Anterior cingulate cortex (tissue), 58 donors: ENCODE measurements around the gene NEU3.
"Not testable (repeated sequence)": the region's sequence is repeated elsewhere in the genome, so short reads cannot be mapped to it uniquely, and the experiment has no call there.

Source experiments
- DNase-seq, 58 donors: peaks; one replicate each; lab custom pipeline; 2025; lab: John Stamatoyannopoulos, UW

The NEU3 gene

DNA sequence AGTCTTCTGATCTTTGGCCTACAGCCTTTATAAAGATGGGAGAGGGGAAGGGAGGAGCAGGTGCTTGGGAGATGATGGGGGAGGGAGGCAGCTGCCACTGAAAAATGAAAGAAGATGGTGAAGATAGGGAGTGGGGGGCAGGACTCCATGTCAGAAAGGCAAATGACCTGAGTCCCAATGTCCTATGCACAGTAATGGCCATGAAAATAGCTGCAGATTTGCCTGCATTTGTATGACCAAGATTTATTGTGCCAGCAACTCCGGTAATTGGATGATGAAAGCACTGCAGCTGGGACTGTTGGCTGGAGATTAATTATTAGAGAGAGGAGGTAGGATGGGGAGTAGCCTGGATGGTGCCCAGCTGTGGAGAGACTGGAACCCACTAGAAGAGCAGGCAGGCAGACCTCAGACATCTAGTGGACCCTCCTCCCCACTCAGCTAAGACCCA lies 36.1 kb downstream of the NEU3 start:
- peak in 18 of 58 donors; percentile 5 to 65 (median 16) for DNase-seq

DNA sequence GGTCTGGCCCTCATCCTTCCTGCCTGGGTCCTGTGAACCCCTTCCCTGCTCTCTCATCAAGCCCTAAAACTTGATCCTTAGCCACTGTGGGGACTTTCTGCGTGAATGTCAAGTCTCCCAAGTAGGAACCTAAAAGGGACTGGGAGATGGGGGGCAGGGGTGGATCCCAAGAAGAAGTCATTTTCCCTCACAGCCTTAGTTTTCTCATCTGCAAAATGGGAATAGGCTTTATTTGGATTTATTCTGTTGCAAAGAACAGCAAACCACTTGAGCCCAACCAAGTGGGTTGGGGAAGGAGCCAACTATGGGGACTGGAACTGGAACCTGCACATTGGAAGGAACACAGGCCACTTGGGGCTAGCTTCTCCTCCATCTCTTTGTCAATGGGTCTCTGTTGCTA lies 36.8 kb downstream of the NEU3 start:
- DNase-seq: no peak

DNA sequence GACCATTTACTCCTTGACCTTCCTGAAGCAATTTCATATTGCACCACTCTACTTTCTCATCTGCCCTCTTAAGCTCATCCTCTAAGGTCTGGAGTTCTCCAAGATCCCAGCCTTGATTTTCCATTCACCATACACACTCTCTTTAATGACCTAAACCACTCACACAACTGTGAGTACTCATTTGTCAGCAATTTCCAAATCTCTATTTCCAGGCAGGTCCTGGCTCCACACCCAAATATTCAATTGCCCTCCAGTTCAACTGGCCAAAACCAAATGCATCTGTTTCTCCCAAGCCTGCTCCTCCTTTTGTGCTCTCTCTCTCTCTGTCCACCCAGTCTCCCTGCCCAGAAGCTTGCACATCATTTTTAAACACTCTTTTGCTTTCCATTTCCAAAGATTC lies 39.6 kb downstream of the NEU3 start:
- DNase-seq: no peak

- no peak for DNase-seq
Measured at GRCh38 chr11:75028724-75029123, 40.0 kb downstream of the NEU3 start.

- DNase-seq: no peak
Measured at GRCh38 chr11:75029836-75030631, 41.3 kb downstream of the NEU3 start.

DNA sequence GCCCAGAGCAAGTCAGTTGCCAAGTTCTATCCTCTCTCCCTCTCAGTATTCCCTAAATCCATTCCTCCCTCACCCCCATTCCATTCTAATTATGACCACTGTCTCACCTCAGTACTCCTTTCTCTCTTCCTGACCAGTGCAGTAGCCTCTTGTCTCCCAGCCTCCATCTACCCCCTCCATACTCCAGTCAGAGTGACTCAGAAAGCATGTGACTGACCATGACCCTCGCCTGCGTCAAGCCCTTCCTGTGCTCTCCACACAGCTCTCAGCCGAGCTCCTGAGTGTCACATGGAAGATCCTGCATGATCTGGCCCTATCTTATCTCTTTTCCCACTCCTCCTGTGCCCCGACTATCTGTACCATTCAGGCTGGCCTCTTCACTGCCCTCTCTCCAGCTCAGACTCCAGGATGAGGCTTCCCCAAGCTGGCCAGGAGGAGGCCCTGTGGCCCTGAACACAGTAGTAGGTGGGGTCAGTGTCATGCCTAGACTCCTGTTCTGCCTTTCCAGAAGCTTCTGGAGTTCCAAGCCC lies 42.6 kb downstream of the NEU3 start:
- DNase-seq: peak in 7 of 58 donors; percentile 4 to 64 (median 17)

DNA sequence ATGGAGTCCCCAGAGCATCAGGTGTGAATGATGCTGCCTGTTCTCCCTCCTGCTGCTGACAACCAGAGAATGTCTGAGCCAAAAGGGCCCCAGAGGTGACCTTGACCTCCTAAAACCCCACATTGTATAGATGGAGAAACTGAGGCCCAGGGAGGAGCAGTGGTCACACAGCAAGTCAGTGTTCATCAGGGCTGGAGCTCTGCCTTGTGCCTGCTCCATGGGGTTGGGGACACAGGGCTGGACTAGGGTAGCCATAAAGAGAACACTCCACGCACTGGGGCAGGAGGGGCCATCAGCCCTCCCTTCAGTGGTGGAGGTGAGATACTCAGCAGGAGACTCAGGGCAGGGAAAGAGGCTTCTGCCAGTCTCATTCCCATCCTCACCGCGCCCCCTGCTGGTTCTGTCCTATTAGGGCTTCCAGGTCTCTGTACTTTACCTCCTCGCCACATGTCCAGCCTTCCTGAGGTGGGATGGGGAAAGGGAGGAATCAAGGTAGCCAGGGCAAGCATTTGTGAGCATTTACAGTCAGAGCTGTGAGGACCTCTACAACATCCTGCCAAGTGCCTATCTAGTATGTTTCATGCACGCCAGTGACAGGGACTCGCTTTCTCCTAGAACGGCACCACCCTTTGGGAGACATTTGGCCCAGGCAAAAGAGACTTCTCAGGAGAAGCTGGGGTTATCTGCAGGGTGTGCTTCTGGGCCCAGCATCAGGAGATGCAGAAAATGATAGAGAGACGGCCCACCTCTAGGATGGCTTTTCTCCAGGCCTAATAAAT lies 43.2 kb downstream of the NEU3 start:
- DNase-seq: peak in 39 of 58 donors; percentile 7 to 73 (median 30)

DNA sequence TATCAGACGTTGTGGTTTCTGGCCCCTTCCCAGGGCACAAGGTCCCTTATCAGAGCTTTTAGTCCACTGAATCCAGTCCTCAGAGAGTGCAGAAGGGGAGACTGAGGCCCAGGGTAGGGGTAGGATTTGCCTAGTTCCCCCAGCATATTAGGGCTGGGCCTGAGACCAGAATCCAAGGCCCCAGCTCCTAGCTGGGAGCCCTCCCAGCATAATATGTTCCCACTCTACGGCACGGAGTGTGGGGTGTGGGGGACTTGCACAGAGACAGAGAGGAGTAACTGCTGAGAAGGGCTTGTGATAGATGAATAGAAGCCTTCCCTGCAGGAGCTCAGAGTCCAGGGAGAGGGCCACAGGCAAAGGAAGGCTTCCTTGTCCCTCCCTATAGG lies 43.8 kb downstream of the NEU3 start:
- DNase-seq: no peak

DNA sequence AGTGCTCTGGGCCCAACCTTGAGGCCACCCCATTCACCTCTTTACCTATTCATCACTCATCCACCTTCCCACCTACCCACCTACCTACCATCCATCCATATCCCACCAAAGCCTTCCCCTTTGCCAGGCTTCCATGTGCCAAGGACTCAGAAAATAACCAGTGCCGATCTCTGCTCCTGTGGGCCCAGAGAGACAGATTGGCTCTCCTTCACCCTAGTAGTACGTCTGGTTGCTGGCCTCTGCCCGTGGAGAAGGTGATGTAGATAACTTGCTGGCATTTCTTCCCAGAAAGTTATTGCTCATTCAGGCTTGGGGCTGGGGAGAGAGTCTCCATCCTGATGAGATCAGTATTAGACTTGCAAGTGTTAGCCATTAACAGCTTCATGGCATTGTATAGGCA lies 45.2 kb downstream of the NEU3 start:
- no peak for DNase-seq

DNA sequence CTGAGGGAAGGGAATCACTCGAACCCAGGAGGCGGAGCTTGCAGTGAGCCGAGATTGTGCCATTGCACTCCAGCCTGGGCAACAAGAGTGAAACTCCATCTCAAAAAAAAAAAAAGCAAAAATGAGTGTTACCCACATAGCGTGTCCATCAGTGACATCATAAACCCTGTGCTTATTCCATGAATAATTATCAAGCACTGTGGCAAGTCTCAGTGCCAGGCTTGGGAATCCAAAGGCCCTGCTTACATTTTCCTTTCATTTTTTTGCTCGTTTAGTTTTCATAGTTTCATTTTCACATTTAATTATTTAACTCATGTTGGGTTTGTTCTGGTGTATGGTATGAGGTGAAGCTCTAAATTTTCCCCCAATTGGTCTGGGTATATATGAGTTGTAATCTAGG lies 46.5 kb downstream of the NEU3 start:
- no peak for DNase-seq

- DNase-seq: peak in 1 of 58 donors; percentile 7
Measured at GRCh38 chr11:75035911-75036565, 47.3 kb downstream of the NEU3 start.

DNA sequence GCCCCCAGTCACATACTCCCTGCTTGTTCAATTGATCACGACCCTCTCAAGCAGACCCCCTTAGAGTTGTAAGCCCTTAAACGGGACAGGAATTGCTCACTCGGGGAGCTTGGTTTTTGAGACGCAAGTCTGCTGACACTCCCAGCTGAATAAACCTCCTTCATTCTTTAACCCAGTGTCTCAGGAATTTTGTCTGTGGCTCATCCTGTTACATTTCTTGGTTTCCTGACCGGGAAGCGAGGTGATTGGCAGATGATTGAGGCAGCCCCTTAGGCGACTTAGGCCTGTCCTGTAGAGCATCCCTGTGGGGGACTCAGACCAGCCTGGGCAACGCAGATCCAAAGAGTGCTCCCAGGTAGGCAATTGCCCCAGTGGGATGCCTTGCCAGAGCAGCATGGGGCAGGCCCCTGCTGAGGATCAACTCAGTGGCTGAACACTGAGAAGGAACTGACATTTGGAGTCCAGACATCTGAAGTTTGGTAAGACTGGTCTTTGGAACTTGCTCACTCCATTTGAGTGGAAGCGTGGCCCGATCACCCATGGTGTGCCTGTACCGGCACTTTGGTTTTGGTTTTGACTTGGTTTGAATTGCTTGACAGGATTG lies 51.5 kb downstream of the NEU3 start:
- no peak for DNase-seq

DNA sequence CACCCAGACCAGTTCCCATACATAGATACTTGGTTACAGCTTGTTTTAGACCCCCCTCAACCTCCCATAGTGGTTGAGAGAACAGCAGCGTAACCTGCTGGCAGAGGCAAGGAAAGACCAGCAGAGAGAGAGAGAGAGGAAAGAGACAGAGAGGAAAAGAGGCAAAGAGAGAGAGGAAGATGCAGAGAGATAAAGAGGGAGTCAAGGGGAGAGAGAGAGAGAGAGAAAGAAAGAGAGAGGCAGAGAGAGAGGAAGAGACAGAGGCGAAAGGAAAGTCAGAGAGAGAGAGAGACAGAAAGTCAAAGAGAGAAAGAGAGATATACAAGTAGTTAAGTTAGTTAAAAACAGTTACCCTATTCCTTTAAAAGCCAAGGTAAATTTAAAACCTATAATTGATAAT lies 52.5 kb downstream of the NEU3 start:
- no peak for DNase-seq

DNA sequence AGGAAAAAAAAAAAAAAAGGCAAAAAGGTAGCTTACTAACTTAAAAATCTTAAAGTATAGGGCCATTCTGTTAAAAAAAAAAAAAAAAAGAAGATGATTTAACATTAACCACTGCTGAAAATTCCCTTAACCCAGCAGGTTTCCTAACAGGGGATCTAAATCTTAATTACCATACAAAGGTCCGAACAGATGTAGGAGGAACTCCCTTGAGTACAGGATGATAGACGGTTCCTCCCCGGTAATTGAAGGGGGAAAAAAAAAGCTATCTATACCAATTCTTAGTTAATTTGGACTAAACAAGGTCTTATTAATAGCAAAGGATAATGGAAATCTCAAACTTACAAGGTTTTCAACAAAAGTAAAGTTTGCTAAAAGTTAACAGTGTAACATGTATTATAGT lies 53.1 kb downstream of the NEU3 start:
- DNase-seq: not testable (repeated sequence)

GRCh38 chr11:75044381-75045170 lies 55.8 kb downstream of the NEU3 start:
- DNase-seq: not testable (repeated sequence)

- not testable (repeated sequence) for DNase-seq
Measured at GRCh38 chr11:75046668-75047067, 57.9 kb downstream of the NEU3 start.

GRCh38 chr11:75047191-75047590 lies 58.5 kb downstream of the NEU3 start:
- DNase-seq: no peak

DNA sequence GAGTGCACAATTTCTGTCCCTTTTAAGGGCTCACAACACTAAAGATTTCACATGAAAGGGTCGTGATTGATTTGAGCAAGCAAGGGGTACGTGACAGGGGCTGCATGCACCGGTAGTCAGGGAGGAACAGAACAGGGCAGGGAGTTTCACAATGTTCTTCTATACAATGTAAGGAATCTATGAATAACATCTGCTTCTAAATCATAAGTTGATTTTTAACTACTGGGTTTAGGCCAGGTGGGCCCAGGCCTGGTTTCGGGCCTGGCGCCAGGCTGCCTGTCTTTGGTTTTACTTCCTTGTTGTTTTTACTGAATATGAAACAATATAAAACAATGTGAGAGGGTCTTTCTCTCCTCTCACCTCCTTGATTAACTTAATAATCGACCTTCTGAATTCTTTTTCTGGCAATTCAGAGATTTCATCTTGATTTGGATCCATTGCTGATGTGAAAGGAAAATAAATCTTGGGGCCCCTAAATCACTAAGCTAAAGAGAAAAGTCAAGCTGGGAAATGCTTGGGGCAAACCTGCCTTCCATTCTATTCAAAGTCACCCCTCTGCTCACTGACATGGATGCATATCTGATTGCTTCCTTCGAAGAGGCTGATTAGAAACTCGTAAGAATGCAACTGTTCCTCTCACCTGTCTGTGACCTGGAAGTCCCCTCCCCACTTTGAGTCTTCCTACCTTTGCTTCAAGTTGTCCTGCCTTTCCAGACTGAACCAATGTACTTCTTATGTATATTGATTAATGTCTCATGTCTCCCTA lies 61.0 kb downstream of the NEU3 start:
- not testable (repeated sequence) for DNase-seq

GRCh38 chr11:75050516-75050915 lies 61.8 kb downstream of the NEU3 start:
- no peak for DNase-seq
